Prostate gland (tissue), 2 donors: Measurements from ENCODE around the gene CLEC2D.

Source experiments
- POLR2AphosphoS5 ChIP-seq: sonication (generic); formaldehyde crosslinking; IDR thresholded peaks from one replicate; pipeline ENCODE4 v1.6.1; 2017; ENCODE audit warnings: antibody characterized with exemption
- TF ChIP-seq, protein P1 (sequence below), 4 experiments: fragments of 200-600 bp in 2 of 4; fragments of 450-650 bp in 2 of 4; sonication (generic) in 2 of 4; IDR thresholded peaks; 1 replicate in 3 of 4; 2 replicates in 1 of 4; pipeline ENCODE4 v1.5.1; 2016 to 2019; ENCODE audit warnings: antibody characterized with exemption in 4 of 4, mild to moderate bottlenecking in 2 of 4, moderate library complexity in 2 of 4

DNA sequence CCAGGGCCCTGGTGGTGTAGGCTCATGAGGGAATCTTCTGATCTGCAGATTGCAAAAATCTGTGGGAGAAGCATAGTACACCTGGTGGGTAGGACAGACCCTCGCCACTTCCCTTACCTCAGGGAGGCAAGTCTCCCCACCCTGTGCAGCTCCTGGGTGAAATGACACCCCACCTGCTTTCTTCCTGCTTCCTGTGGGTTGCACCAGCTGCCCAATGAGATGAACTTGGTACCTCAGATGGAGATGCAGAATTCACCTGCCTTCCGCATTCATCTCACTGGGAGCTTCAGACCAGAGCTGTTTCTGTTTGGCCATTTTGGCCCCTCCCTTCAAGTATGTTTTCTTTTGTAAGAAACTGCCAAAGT, 4.7 kb downstream of the CLEC2D start:
- TF ChIP-seq POLR2AphosphoS5: no peak
- TF ChIP-seq, protein P1, sequence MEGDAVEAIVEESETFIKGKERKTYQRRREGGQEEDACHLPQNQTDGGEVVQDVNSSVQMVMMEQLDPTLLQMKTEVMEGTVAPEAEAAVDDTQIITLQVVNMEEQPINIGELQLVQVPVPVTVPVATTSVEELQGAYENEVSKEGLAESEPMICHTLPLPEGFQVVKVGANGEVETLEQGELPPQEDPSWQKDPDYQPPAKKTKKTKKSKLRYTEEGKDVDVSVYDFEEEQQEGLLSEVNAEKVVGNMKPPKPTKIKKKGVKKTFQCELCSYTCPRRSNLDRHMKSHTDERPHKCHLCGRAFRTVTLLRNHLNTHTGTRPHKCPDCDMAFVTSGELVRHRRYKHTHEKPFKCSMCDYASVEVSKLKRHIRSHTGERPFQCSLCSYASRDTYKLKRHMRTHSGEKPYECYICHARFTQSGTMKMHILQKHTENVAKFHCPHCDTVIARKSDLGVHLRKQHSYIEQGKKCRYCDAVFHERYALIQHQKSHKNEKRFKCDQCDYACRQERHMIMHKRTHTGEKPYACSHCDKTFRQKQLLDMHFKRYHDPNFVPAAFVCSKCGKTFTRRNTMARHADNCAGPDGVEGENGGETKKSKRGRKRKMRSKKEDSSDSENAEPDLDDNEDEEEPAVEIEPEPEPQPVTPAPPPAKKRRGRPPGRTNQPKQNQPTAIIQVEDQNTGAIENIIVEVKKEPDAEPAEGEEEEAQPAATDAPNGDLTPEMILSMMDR (IDR thresholded peaks at IDR 0.05): no peak
